Hepatocyte (in vitro differentiated cells): ENCODE data around the gene NEDD4L. TPM values are rescaled to one million over a fixed set of nuclear protein-coding genes. Genes with fewer than 3 reads are reported as not detected.

Experiments used
- DNase-seq: peaks from one replicate; pipeline ENCODE4 v3.0.0-alpha.2; 2016; ENCODE audit warnings: low spot score
- H2AFZ ChIP-seq: fragments of 200-600 bp; sonication (generic); 2 replicates; pipeline ENCODE4 v1.6.0; 2016; ENCODE audit warnings: antibody characterized with exemption, mild to moderate bottlenecking
- H3K27ac ChIP-seq: fragments of 200-600 bp; sonication (generic); 2 replicates; pipeline ENCODE4 v1.5.1; 2016; ENCODE audit warnings: mild to moderate bottlenecking
- H3K27me3 ChIP-seq: fragments of 200-600 bp; sonication (generic); 2 replicates; pipeline ENCODE4 v1.6.1; 2016
- H3K36me3 ChIP-seq: fragments of 200-600 bp; sonication (generic); replicated peaks from 2 replicates; pipeline ENCODE4 v1.5.1; 2016; ENCODE audit warnings: low read depth; ENCODE audit not compliant: insufficient read depth
- H3K4me1 ChIP-seq: fragments of 200-600 bp; sonication (generic); 2 replicates; pipeline ENCODE4 v1.5.1; 2016; ENCODE audit warnings: mild to moderate bottlenecking, moderate library complexity; ENCODE audit not compliant: insufficient read depth
- H3K4me2 ChIP-seq: fragments of 200-600 bp; sonication (generic); 2 replicates; pipeline ENCODE4 v1.6.0; 2016
- H3K4me3 ChIP-seq: fragments of 200-600 bp; sonication (generic); 2 replicates; pipeline ENCODE4 v1.5.1; 2016; ENCODE audit warnings: mild to moderate bottlenecking
- H3K79me2 ChIP-seq: fragments of 200-600 bp; sonication (generic); 2 replicates; pipeline ENCODE4 v1.6.0; 2017; ENCODE audit warnings: mild to moderate bottlenecking
- H3K9me2 ChIP-seq: fragments of 200-600 bp; sonication (generic); replicated peaks from 2 replicates; pipeline ENCODE4 v1.6.0; 2017; ENCODE audit warnings: mild to moderate bottlenecking; ENCODE audit not compliant: insufficient read depth
- H3K9me3 ChIP-seq: fragments of 200-600 bp; sonication (generic); 2 replicates; pipeline ENCODE4 v1.5.1; 2016; ENCODE audit warnings: low read depth, mild to moderate bottlenecking
- H4K20me1 ChIP-seq: fragments of 200-600 bp; sonication (generic); 2 replicates; pipeline ENCODE4 v1.6.0; 2016; ENCODE audit warnings: mild to moderate bottlenecking; ENCODE audit not compliant: insufficient read depth, poor library complexity, severe bottlenecking
- EZH2 ChIP-seq: fragments of 200-600 bp; sonication (generic); IDR thresholded peaks from 2 replicates; pipeline ENCODE4 v1.6.1; 2016; ENCODE audit warnings: antibody characterized with exemption, mild to moderate bottlenecking, borderline replicate concordance
- EZH2phosphoT487 ChIP-seq: fragments of 200-600 bp; sonication (generic); IDR thresholded peaks from one replicate; pipeline ENCODE4 v1.6.1; 2018; ENCODE audit warnings: antibody characterized with exemption, mild to moderate bottlenecking, low read depth, moderate library complexity; ENCODE audit not compliant: unreplicated experiment, severe bottlenecking
- WGBS: methylation state at CpG from one replicate; pipeline ENCODE4 v1.1.6; 2016; ENCODE audit warnings: low lambda C conversion rate; ENCODE audit errors: missing lambda C conversion rate; 5-methylcytosine and 5-hydroxymethylcytosine counted together
- polyA plus RNA-seq: library from polyadenylated mRNA; unstranded; fragments of >200 nt; fragmentation: Nextera tagmentation; extraction: Ambion mirVana; gene quantifications from 2 replicates; pipeline ENCODE4 v1.2.1, GENCODE V29; 2016
- total RNA-seq: library from RNA; depleted of rRNA; stranded (reverse); fragments of >200 nt; gene quantifications from 2 replicates; pipeline ENCODE4 v1.2.3, GENCODE V29; 2014
- TF ChIP-seq, protein P1 (sequence below): fragments of 200-600 bp; sonication (generic); IDR thresholded peaks from 2 replicates; pipeline ENCODE4 v1.5.1; 2016; ENCODE audit warnings: antibody characterized with exemption, mild to moderate bottlenecking; ENCODE audit not compliant: poor library complexity

NEDD4L gene
- total and polyA plus RNA-seq, 2 experiments from 2014 or later: 104 to 140 TPM

DNA sequence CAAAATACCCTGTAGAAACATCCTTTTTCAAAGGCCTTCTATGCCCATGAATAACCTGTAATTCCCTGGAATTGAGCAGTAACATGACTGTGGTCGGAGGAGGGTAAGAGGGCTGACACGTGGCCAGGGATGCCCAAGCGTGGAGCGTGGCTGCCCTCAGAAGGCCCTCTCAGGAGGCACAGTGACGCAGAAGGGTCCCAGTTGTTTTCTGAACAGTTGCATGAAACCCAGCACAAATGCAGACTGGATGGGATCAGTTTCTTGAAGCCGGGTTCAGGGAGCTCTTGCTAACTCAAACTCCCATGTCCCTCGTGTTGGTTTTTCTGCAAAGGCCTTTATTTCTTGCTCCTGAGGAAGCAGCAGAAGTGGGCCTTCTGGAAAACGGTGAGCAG is 347.9 kb downstream of the NEDD4L start:
- TF ChIP-seq EZH2 (no peak), EZH2phosphoT487 (no peak)
- TF ChIP-seq, protein P1, sequence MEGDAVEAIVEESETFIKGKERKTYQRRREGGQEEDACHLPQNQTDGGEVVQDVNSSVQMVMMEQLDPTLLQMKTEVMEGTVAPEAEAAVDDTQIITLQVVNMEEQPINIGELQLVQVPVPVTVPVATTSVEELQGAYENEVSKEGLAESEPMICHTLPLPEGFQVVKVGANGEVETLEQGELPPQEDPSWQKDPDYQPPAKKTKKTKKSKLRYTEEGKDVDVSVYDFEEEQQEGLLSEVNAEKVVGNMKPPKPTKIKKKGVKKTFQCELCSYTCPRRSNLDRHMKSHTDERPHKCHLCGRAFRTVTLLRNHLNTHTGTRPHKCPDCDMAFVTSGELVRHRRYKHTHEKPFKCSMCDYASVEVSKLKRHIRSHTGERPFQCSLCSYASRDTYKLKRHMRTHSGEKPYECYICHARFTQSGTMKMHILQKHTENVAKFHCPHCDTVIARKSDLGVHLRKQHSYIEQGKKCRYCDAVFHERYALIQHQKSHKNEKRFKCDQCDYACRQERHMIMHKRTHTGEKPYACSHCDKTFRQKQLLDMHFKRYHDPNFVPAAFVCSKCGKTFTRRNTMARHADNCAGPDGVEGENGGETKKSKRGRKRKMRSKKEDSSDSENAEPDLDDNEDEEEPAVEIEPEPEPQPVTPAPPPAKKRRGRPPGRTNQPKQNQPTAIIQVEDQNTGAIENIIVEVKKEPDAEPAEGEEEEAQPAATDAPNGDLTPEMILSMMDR: no peak
- no peaks in the 10 kb centered on the region for H3K79me2 ChIP-seq
- H3K36me3 ChIP-seq: no peaks in the 10 kb centered on the region
- no peak overlapping the region for H3K4me2 ChIP-seq
- no peak for DNase-seq
- peaks cover 14% of the 10 kb centered on the region for H3K4me1 ChIP-seq
- H4K20me1 ChIP-seq: no peaks in the 10 kb centered on the region
- H3K9me2 ChIP-seq: no peaks in the 10 kb centered on the region
- no peak overlapping the region for H3K4me3 ChIP-seq
- H3K27ac ChIP-seq: peak overlapping the region; percentile 49
- no peaks in the 10 kb centered on the region for H3K27me3 ChIP-seq
- H3K9me3 ChIP-seq: no peaks in the 10 kb centered on the region
- WGBS: 86% methylated on average over 8 of the region's 8 CpGs
- H2AFZ ChIP-seq: no peak overlapping the region

DNA sequence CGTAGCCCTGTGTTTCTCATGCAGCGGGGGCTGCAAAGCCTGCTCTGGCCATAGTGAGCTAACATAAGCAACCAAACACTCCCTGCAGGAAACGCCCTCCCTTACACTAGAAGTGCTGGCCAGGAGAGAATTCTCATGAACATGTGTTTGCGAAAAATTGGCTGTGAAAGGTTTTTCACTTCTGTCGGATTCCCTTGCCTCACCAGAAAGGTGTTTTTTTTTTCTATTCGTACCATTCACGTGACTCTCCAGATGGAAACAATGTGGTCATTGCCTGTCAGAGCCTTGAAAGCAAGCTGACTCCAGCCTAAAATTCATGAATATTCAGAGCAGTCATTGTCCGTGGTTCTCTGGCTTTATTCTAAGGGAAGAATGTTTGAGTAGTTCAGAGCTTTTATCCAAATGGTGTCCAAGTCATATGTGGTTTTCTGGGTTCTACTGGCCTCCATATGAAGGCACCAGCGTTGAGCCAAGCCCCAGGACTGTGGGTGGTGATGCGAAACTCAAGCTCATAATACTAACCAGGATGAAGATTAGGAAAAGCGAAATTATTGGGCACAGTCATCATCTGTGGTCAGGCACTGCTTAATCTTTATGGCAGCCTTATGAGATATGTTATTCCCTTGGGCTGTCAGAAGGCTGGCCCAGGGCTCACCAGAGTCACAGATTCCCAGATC is 348.4 kb downstream of the NEDD4L start:
- H3K9me3 ChIP-seq: no peaks in the 10 kb centered on the region
- no peaks in the 10 kb centered on the region for H3K36me3 ChIP-seq
- H3K27me3 ChIP-seq: no peaks in the 10 kb centered on the region
- TF ChIP-seq EZH2phosphoT487 (no peak), EZH2 (no peak)
- TF ChIP-seq, protein P1: no peak
- H3K9me2 ChIP-seq: no peaks in the 10 kb centered on the region
- peak overlapping the region; percentile 49 for H3K27ac ChIP-seq
- no peaks in the 10 kb centered on the region for H3K79me2 ChIP-seq
- DNase-seq: peak; percentile 28
- H4K20me1 ChIP-seq: no peaks in the 10 kb centered on the region
- H2AFZ ChIP-seq: no peak overlapping the region
- peaks cover 14% of the 10 kb centered on the region for H3K4me1 ChIP-seq
- H3K4me2 ChIP-seq: no peak overlapping the region
- no peak overlapping the region for H3K4me3 ChIP-seq
- 72% methylated on average over 11 of the region's 11 CpGs for WGBS

DNA sequence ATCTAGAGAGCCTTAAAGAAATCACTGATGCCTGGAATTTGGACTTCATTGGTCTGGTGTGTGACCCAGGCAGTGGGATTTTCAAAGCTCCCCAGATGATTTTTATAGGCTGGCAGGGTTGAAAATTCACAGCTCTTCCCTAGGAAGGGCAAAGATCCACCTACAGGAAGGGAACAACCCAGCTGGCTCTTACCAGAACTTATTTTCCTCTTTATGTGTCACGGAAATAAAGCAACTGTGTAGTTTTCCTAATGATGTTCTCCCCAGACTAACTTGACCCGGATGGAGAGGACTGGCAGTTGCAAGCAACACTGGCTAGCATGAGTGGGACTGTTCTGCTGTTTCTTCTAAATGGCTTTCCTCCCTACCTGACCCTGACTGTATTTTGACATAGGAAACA is 349.3 kb downstream of the NEDD4L start:
- no peak overlapping the region for H3K27ac ChIP-seq
- H2AFZ ChIP-seq: no peak overlapping the region
- H3K79me2 ChIP-seq: no peaks in the 10 kb centered on the region
- H3K36me3 ChIP-seq: no peaks in the 10 kb centered on the region
- no peak for DNase-seq
- no peaks in the 10 kb centered on the region for H3K9me2 ChIP-seq
- WGBS: 87% methylated on average over 2 of the region's 2 CpGs
- TF ChIP-seq EZH2 (no peak), EZH2phosphoT487 (no peak)
- TF ChIP-seq, protein P1: no peak
- H3K4me1 ChIP-seq: peaks cover 14% of the 10 kb centered on the region
- H3K4me2 ChIP-seq: no peak overlapping the region
- H3K4me3 ChIP-seq: no peak overlapping the region
- H3K27me3 ChIP-seq: no peaks in the 10 kb centered on the region
- no peaks in the 10 kb centered on the region for H4K20me1 ChIP-seq
- H3K9me3 ChIP-seq: no peaks in the 10 kb centered on the region

DNA sequence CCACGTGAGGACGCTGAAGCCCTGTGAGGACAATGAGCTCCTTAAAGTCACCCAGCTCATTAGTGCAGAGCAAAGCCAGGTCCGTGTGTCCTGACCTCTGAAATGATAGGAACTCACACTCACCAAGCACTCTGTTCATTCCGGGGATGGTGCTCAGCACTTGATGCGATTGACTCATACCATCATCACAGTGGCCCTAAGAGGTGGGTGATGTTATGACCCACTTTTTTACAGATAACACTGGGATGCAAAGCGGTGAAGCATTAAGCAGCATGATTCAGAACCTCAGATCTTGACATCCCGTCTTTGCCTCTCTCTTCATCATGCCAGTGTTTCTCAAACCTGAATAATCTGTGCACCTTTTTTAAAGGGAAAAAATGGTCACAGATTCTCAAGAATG is 350.0 kb downstream of the NEDD4L start:
- DNase-seq: no peak
- Histone ChIP-seq H3K9me2 (no peaks in the 10 kb centered on the region), H3K4me2 (no peak overlapping the region), H3K36me3 (no peaks in the 10 kb centered on the region), H3K4me1 (peaks cover 14% of the 10 kb centered on the region), H3K79me2 (no peaks in the 10 kb centered on the region), H3K4me3 (no peak overlapping the region), H4K20me1 (no peaks in the 10 kb centered on the region), H2AFZ (no peak overlapping the region), H3K9me3 (no peaks in the 10 kb centered on the region), H3K27me3 (no peaks in the 10 kb centered on the region), H3K27ac (no peak overlapping the region)
- WGBS: 81% methylated on average over 7 of the region's 7 CpGs
- TF ChIP-seq EZH2: no peak
